IPS DF 4.7 (cell line): ENCODE measurements around the gene ITPK1.

Experiments used
- DNase-seq: peaks from one replicate; pipeline ENCODE4 v3.0.0-alpha.2; 2013; ENCODE audit warnings: low spot score; ENCODE audit errors: extremely low read depth

Gene ITPK1

DNA sequence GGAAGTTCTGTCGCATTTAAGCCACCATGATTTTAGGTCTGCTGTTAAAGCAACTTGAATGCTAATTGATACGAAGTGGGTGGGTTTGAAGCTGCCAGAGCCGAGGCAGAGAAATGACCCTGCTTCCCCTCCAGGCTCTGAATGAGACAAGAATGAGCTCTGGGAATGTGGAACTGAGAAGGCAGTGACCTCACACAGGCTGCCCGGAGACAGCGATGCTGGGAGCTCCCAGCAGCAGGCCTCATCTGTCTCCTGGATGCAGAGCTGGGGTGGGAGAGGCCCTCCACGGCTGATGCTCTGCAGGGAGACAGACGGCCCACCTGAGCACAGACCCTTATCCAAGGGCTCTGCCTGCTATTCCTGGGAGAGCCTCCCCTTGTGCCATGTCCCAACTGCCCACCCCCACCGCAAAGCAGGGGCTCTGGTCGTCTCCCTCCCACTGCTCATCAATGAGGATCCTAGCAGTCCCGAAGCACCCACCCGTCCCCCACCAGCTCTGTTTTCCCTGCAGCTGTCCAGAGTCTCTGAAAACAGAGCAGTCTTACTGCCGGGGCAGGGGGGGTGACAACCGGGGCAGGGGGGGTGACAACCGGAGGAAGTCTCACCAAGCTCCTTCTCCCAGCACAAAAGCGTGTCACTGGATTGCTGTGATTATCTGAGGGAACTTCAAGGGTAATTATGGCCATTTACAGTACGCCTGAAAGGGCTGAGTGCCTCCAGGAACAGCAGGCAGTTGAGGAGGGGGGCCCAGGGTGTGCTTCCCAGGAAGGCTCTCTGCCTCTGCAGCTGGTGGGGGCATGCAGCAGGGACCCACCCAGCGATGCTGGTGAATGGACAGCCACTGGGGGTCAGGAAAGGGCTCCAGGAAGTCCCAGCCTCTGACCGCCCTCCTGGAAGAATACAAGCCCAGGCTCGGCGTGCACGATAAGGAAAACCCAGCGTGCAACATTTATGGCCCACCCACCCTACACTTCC is 125.0 kb downstream of the ITPK1 start:
- no peak for DNase-seq

DNA sequence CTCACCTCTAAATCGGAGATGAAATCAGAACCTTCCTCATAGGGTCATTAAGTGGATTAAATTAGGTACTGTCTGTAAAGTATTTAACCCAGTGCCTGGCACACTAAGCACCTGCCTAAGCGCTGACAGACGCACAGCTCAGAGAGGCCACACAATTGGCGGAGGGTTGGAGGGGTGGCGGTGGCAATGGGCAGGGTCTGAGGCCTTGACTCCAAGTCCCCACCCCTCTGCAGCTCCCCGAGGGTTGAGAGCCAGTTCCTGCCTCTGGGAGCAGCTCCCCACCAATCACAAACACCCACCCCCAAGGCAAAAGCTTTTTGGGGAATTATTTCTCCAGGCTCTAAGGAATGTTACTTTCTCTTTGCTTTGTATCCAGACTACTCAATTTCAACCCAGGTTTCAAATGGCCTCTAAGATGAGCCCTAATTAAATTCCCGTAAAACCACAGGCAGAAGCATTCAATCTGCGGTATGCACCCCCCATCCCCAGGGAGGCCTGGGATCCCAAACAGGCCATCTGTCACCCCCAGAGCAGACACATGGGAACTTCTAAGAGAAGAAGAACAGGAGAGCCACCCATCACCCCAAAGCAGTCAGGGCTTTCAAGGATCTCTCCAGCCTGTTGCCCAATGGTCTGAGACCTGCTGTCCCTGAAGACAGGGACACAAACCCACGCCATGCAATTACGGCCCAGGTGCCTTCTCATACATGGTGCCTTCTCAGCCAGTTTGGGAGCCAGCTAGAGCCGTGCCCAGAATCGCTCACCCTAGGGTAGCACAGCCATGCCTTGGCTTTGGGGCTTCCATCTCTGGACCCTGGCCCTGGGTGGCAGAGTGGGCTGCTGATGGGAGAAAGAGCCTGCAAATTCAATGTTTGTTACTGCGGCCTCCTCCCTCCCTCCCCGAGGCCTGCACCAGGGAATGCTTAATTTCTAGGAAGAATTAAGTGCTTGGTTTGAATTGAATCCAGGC is 126.7 kb downstream of the ITPK1 start:
- DNase-seq = no peak

DNA sequence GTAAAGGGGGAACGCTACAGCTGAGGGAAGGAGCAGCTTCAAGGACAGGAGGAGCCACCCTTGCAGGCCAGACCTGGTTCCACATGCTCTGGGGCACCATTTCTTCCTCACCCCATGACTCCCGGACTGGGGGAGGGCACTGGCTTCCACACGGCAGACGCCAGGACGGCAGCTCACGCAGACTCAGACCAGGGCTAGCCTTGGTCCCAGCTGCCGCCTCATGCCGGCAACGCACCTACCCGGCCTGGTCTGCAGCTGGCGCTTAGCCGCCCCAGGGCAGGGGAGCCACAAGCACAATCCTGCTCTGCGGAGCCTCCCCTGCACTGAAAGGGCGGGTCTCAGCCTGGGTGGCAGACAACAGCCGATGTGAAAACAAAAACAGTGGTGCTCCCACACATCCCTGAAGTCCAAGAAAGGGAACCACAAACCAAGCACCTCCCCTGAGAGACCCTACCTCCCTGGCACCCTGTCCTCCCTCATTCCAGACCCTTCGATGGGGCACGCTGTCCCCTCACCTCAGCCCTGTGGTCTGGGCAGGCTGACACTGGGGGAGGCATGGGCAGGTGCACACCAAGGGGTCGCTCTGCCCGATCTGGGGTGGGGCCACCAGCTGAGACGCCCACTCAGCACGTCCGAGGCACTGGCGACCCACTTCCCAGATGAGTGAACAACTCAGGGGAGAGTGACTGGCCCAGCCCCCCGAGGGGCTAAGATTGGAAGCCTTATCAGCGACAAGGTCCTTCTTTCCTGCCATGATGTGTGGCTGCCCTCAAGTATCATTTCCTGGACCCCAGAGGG is 127.8 kb downstream of the ITPK1 start:
- DNase-seq = no peak

DNA sequence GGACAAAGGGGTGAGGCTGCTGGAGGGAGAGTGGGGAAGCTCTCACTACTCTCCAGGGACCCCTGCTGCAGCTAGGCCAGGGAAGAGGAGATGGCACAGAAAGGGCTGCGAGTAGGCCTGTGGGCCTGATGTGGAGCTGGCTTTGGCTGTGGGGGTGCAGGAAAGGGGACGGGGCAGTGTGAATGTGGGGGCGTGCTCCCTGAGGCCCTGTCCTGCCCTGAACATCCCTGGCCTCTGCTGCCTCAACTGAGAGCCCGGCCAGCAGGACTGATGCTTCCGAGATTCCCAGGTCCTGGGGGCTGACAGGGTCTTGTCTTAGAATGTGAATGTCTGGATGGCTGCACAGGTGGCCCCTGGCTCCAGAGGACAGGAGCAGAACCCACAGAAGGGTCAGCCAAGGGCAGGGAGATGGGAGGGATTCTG is 128.6 kb downstream of the ITPK1 start:
- no peak for DNase-seq

DNA sequence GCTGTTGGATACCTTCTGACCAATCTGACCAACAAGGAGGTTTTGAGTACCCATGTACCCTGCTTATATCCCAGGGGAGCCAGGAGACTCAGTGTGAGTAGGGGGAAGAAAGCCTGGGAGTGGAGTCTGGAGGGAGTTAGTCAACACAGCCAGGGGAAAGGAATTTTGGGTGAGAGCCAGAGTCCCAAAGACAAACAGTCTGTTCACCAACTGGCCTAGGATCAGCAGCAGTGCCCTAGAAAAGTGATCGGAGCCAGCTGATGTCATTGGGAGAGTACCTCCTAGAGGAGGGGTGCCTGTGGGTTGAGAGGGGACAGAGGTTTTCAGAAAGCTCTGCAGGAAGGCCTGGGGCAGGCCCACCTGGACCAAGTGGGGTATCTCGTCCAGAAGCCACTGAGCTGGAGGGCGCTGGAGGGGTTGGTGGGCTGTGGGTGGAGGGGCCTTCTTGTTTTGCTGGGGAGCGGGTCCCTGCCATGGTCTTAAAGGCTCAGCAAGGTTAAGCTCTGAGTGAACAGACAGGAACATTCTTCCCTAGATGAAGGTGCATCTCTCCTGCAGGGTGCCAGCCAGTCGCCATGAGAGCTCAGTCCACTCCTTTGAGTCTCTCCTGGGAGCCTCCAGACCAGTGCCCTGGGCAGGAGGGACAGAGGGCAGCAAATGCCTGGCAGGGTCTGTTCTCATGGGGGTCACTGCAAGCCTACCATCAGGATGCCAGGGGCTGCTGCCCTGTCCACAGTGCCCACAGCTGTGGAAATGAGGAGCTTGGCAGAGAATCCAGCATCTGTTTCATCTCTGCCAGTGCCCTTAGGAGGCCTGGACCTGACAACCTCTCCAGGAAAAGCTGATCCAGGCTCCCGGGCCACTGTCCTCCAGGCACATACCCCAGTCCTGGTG is 129.2 kb downstream of the ITPK1 start:
- no peak for DNase-seq

DNA sequence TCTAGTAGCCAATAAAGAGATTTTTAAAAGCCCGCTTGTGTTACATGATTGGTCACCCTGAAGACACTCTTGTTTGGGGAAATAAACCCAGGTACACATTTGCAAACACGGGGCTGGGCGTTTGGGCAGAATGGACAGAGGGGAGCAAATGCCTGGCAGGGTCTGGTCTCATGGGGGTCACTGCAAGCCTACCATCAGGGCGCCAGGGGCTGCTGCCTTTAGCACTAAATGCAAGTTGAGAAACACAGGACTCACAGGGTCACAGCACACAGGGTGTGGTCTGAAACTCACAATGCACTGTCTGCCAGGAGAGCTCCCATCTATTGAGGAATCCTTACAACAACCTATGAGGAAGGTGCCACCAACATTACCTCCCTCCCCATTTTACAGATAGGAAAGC is 130.2 kb downstream of the ITPK1 start:
- no peak for DNase-seq

DNA sequence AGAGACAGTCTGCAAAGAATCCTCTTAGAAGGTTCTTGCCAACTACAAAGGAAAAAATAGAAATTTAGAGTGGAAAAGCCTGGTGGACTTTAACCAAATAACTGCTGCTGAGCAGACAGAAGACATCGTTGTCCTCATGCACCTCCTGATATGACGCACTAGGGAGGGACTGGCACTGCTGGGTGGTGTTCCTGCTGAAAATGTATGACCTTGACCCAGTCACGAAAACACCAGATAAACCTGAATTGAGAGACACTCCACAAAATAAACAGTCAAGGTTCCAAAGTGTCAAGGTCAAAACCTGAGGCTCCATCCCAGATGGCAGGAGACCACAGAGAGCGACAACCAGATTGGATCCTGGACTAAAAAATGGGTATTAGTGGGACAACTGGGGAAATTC is 130.8 kb downstream of the ITPK1 start:
- DNase-seq = no peak

DNA sequence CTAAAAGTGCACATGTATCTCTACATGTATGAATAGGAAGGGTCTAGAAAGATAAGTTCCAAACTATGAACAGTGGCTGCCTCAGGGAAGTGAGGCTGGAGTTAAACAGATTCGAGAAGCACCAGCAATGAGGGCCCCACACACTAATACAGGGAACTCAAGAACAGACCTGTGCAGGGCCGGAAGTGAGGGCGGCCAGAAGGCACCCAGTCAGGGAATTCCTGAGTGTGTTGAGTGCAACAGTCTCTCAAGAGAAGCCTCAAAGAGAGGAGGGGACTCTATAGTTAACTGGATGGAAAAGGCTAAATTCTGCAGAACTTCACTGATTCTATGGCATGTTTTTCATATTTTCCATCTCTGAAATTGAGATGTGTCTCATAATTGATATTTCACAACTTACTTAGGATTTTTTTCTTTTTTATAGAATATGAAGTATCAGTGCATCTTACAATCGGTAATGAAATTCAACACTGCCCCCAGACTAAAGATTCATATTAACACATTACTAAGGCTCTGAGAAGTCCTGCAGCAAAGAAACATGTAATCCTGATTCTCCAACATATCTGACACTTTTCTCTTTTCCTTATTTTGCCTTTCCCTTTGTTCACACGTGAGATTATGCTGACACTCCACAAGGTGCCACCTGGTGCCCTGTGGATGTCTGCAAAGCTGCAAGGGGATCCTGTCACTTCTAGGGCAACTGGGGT is 131.5 kb downstream of the ITPK1 start:
- DNase-seq = no peak

DNA sequence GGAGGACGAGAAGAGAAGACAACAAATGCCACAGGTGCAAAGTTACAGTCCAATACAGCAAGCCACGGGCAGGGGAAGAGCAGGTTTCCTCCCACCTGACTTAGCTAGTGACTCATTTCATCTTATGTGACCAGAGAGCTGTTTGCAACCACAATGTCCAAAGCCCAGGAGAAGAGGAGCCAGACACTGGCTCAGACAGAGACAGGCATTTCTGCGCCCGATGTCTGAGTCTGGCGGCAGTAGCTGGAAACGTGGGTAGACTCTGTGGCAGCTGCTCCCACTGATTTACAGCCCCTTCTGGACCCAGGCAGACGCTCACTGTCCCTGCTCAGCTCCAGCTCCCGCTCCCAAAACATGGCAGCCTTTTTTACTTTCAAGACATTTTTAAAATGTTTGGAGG is 132.8 kb downstream of the ITPK1 start:
- no peak for DNase-seq

DNA sequence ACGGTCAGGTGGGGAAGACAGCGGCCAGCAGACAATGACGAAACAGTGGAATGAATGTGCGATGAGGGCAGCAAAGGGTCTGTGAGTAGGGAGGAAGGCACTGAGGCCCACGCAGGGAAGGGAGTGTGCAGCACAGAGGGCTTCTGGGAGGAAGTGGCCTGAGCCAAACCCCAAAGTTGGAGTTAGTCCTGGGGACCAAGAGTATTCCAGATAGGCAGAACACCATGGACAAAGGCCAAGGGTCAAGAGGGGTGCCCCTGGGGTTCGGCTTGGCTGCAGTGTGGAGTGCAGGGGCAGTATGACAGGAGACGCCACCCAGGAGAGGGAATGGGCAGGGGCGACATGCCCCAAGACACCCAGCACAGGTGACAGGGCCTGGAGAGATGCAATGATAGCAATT is 134.0 kb downstream of the ITPK1 start:
- no peak for DNase-seq

DNA sequence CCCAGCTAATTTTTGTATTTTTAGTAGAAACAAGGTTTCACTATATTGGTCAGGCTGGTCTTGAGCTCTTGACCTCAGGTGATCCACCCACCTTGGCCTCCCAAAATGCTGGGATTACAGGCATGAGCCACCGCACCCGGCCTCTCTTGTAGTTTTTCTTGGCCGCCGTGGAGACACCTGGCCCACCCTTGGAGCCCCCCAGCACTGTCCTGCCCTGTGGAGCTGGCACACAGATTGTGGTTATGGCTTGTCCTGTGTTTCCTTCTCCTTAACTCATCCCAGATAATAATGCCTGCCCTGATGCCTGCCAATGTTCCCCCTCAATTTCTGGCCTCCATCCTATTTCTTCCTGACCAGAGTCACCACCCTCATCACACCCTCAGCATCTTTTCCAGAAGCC is 134.9 kb downstream of the ITPK1 start:
- DNase-seq = no peak

DNA sequence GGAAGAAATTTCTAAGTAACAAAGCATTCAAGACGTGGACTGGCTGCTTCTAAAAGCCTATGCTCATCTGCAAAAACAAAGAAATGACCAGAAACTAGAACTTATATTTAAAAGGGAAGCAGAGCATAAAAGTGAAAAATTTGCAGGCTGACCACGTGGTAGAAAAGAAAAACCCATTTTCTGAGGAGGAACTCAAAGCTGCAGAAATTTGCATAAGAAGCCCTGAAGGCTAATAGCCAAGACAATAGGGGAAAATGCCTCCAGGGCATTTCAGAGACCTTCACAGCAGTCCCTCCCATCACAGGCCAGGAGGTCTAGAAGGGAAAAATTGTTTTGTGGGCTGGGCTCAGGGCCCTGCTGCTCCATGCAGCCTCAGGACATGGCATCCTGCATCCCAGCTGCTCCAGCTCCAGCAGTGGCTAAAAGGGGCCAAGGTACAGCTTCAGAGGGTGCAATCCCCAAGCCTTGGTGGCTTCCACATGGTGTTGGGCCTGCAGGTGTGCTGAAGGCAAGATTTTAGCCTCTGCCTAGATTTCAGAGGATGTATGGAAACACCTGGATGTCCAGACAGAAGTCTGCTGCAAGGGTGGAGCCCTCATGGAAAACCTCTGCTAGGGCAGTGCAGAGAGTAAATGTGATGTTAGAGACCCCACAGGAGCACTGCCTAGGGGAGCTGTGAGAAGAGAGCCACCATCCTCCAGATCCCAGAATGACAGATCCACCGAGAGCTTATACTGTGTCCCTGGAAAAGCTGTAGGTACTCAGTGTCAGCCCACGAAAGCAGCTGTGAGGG is 137.3 kb downstream of the ITPK1 start:
- DNase-seq = no peak

DNA sequence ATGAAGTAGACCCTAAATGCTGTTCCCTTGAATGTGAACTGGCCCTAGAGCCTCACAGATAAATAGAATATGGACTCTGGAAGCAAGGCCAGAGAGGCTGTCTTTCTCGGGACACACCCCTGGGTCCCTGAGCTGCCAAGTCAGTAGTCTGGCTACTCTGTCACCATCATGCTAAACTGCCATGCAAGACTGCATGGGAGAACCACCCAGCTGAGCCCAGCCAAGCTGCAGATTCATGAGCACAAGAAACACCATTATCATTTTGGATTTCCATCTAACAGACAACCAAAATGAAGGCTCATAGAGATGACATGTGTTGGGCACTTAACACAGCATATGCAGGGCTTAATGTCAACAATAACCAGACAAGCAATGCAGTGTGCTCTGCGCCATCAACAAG is 139.5 kb downstream of the ITPK1 start:
- DNase-seq = no peak

DNA sequence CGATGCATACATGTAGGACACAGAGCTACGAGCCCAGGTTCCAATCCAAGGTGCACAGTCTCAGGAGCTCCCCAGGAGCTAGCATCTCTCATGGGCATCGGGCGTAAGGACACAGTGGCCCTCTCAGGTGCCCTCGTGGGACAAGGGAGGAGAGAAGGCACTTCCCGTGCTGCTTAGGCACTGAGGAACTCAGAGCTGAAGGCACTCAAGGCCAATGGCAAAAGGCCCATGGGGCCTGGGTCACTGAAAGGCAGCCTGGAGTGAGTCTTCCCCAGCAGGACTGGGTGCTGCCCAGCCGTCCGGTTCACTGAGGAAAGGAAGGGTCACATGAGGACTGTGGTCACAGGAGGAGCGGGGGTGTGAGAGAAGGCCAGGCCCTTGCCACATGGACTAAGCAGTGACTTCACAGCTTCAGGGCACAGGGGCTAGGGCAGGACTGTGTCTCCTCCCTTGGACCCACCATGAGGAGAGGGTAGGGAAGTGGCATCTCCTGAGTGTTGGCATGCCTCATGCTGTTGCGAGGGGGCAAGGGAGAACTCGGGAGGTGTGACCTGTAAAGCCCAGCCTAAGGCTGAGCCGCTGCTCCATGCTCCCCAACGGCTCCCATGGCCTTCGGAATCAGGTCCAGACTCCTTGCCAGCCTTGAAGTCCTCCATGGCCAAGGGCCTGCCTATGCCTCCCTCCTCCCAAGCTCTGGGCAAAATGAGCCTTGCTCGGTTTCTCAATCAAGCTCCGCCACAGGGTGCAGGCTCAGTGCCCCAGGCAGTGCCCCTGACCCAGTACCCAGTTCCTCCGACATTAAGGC is 141.0 kb downstream of the ITPK1 start:
- no peak for DNase-seq

DNA sequence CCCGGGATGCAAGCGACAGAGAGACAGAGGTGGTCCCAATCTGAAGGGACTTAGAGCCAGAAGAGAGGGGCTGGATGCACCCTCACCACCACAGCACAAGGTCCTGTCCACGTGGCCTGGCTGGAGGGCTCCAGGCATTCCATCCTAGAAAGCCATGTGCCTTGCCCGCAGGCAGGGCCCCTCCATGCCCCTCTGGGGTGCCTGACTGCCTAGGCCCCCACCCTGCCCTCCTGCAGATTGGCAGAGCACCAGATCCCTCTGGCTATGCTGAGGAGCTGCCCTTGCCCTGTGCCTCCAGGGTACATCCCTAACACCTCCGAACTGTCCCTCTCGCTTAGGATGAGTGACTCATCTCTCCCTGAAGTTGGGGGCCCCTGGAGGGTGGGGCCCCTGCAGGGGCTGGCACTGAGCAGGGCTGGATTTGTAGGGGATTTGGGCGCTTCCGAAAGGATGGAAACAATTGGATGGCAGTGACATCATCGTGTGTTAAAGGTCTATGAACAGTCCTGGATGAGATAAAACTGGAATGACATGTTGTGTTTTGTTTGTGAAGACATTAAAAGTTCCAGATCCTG is 141.8 kb downstream of the ITPK1 start:
- DNase-seq = no peak

DNA sequence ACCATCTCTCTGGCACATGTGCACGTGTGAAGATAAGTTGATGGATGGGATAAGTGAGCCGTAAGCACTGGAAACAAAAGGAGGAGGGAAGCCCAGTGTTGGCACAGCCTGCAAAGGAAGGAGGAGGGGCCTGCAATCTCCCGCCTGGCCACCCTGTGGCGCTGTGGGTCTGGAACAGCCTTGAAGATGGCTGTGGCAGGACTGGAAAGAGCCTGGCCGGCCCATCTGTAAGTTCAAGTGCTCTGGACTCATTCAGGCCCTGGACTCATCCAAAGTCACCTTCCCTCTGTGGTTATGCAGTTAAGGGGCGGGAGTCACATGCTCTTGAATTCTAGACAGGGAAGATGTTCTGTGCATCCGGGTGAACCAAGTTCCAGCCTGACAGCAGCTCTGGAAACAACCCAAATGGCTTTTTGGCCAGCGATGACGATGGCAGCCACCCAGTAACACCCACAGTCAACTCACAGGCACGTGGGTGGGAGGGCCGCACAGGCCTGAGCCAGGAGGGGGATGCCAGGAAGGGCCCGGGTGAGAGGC is 142.4 kb downstream of the ITPK1 start:
- DNase-seq = peak; percentile 56

DNA sequence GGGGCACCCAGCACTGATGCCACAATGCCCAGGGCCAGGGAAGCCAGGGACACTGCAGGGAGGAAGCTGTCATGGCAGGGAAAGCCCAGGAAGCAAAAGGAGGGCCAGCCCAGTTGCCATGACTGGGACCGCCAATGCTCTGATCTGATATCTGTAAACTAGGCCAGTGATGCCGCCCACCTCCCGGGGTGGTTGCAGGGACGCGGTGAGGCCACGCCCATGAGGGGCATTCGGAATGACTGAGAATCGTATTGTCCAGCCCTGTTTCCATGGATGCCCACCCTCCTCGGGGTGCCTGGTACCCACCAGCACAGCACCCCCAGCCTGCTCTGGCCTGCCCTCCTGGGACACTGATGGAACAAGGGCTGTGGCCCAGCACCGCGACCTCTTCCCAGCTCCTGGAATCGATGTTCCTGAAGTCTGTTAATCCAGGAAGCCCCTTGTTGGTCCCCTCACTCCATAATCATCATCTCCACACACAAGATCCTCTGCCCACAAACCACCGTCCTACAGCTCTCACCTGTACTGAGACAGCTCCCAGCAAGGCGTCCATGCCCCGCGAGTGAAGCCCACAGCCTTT is 144.0 kb downstream of the ITPK1 start:
- no peak for DNase-seq
